ENCODE data around the gene ATIC. TPM values are rescaled to one million over a fixed set of nuclear protein-coding genes. Genes with fewer than 3 reads are reported as not detected.

The ATIC gene
- total and polyA plus RNA-seq, 5 donors: 43.8 to 63.6 (median 46.2) TPM

DNA sequence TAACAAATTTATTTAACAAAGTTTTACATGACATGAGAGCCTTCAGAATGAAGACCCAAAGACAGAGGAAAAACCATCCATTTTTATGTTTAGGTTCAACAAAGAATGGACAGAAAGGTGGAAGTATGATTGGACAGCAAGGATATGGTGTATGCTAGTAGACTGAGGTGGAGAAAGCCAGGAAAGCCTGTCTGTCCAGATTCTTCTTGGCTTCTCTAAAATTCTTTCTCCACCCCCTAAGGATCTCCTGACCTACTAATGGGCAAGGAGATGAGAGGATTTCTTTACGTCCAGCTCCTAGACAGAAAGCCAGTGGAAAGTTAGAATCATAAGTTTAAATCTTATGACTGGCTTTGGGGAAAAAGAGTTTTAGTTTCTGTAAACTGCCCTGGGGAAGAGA, 3.0 kb downstream of the ATIC start:
- WGBS: 62% methylated on average over 1 of the region's 1 CpG
- H3K27me3 ChIP-seq (ENCODE audit: control insufficient read depth, insufficient read depth): no peaks in the 10 kb centered on the region
- no peak overlapping the region for H3K27ac ChIP-seq (ENCODE audit: low read length)
- no peak for DNase-seq
- H3K9me3 ChIP-seq (ENCODE audit: control insufficient read depth, low read length): no peaks in the 10 kb centered on the region
- no peak overlapping the region for H3K4me3 ChIP-seq (ENCODE audit: low read length)
- no peak for ATAC-seq
- peaks cover 4% of the 10 kb centered on the region for H3K4me1 ChIP-seq (ENCODE audit: control insufficient read depth, insufficient read depth, low read length)
- intact Hi-C loops (cut with DNase I): no loop called here

DNA sequence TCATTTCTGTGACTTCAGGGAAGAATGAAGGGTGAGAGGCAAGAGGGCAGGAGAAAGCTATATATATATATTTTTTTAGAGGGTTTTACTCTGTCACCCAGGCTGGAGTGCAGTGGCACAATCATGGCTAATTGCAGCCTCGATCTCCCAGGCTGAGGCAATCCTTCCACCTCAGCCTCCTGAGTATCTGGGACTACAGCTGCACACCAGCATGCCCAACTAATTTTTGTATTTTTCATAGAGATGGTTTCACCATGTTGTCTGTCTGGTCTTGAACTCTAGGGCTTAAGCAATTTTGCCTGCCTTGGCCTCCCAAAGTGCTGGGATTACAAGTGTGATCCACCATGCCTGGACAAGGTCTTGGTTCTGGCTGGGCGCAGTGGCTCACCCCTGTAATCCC, 3.4 kb downstream of the ATIC start:
- intact Hi-C loops (cut with DNase I): no loop called here
- no peak for ATAC-seq
- WGBS: 98% methylated on average over 2 of the region's 2 CpGs
- Histone ChIP-seq H3K27me3 (ENCODE audit: control insufficient read depth, insufficient read depth) (no peaks in the 10 kb centered on the region), H3K4me3 (ENCODE audit: low read length) (no peak overlapping the region), H3K9me3 (ENCODE audit: control insufficient read depth, low read length) (no peaks in the 10 kb centered on the region), H3K27ac (ENCODE audit: low read length) (no peak overlapping the region), H3K4me1 (ENCODE audit: control insufficient read depth, insufficient read depth, low read length) (peaks cover 4% of the 10 kb centered on the region)
- DNase-seq: no peak

DNA sequence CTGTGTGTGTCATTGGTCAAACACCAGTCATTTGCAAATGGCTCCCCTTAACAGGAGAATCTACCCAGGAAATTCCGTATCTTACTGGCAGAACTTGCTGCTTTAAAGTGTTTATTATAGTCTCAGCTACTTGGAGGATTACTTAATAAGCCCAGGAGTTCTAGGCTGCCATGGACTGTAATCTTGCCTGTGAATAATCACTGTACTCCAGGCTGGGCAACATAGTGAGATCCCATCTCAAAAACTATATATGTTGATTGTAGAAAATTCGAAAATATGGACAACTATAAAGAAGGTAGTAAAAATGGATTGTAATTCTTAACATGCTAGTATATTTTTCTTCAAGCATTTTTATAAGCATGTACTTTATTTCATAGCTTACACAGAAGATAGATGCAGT, 4.5 kb downstream of the ATIC start:
- Histone ChIP-seq H3K9me3 (ENCODE audit: control insufficient read depth, low read length) (no peaks in the 10 kb centered on the region), H3K27ac (ENCODE audit: low read length) (no peak overlapping the region), H3K27me3 (ENCODE audit: control insufficient read depth, insufficient read depth) (no peaks in the 10 kb centered on the region), H3K4me3 (ENCODE audit: low read length) (no peak overlapping the region), H3K4me1 (ENCODE audit: control insufficient read depth, insufficient read depth, low read length) (no peaks in the 10 kb centered on the region)
- ATAC-seq: no peak
- WGBS: 85% methylated on average over 2 of the region's 2 CpGs
- intact Hi-C loops (cut with DNase I): no loop called here
- DNase-seq: no peak

DNA sequence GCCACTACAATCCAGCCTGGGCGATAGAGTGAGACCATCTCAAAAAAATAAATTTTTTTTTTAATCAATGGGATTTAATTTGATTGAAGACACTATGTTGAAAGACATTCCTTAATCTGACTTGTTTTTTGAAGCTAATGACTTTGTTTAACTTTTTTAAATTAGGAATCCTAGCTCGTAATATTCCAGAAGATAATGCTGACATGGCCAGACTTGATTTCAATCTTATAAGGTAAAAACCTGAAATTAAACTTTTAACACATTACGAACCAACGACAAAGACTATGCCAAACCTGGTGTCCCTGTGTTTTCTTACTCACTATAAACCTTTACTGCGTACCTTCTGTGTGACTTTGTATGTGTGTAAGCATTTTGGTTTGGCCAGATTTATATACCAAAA, 7.6 kb downstream of the ATIC start:
- no peak for ATAC-seq
- no peak overlapping the region for H3K4me3 ChIP-seq (ENCODE audit: low read length)
- H3K4me1 ChIP-seq (ENCODE audit: control insufficient read depth, insufficient read depth, low read length): no peaks in the 10 kb centered on the region
- intact Hi-C loops (cut with DNase I): no loop called here
- no peaks in the 10 kb centered on the region for H3K27me3 ChIP-seq (ENCODE audit: control insufficient read depth, insufficient read depth)
- no peak overlapping the region for H3K27ac ChIP-seq (ENCODE audit: low read length)
- 96% methylated on average over 5 of the region's 5 CpGs for WGBS
- no peak for DNase-seq
- no peaks in the 10 kb centered on the region for H3K9me3 ChIP-seq (ENCODE audit: control insufficient read depth, low read length)

DNA sequence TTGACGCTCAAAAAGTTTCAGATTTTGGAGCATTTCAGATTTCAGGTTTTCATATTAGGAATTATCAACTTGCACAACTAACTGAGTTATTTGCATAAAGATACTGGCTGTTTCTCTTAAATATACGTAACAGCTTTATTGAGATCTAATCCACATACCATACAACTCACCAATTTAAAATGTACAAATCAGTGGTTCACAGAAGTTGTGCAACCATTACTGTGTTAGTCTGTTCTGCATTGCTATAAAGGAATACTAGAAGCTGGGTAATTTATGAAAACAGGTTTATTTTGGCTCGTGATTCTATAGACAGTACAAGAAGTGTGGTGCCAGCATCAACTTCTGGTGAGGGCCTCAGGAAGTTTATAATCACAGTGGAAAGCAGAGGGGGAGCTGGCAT, 8.2 kb downstream of the ATIC start:
- H3K4me1 ChIP-seq (ENCODE audit: control insufficient read depth, insufficient read depth, low read length): no peaks in the 10 kb centered on the region
- ATAC-seq: no peak
- intact Hi-C loops (cut with DNase I): no loop called here
- no peaks in the 10 kb centered on the region for H3K27me3 ChIP-seq (ENCODE audit: control insufficient read depth, insufficient read depth)
- WGBS: 89% methylated on average over 3 of the region's 3 CpGs
- no peak overlapping the region for H3K4me3 ChIP-seq (ENCODE audit: low read length)
- H3K27ac ChIP-seq (ENCODE audit: low read length): no peak overlapping the region
- no peak for DNase-seq
- no peaks in the 10 kb centered on the region for H3K9me3 ChIP-seq (ENCODE audit: control insufficient read depth, low read length)

DNA sequence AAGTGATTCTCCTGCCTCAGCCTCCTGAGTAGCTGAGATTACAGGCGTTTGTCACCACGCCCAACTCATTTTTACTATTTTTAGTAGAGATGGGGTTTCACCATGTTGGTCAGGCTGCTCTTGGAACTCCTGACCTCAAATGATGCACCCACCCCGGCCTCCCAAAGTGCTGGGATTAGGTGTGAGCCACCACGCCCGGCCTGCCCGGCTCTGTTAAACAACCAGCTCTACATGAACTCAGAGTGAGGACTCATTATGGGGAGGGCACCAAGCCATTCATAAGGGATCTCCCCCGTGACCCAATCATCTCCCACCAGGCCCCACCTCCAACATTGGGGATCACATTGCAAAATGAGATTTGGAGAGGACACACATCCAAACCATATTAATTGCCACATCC, 8.8 kb downstream of the ATIC start:
- ATAC-seq: no peak
- H3K4me3 ChIP-seq (ENCODE audit: low read length): no peak overlapping the region
- H3K27me3 ChIP-seq (ENCODE audit: control insufficient read depth, insufficient read depth): no peaks in the 10 kb centered on the region
- no peak overlapping the region for H3K27ac ChIP-seq (ENCODE audit: low read length)
- DNase-seq: no peak
- intact Hi-C loops (cut with DNase I): no loop called here
- H3K9me3 ChIP-seq (ENCODE audit: control insufficient read depth, low read length): no peaks in the 10 kb centered on the region
- WGBS: 88% methylated on average over 7 of the region's 7 CpGs
- H3K4me1 ChIP-seq (ENCODE audit: control insufficient read depth, insufficient read depth, low read length): no peaks in the 10 kb centered on the region

DNA sequence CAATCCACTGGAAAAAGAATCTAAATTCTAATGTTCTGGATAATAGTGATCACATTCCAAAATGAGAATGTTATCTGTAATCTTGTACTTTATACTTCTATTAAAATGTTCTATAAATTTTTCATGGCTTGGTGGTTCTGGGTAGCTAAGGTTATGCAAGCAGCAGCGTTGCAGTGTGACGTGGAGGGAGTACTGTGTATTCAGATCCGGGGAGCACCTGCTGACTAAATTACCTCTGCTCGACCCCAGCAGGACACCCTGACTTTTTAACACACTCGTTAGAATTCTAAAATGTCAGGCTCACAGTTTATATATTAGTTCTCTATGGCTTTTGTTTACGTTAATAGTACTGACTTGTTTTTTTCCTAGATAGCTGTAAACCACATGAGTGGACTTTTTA, 13.0 kb downstream of the ATIC start:
- no peak for ATAC-seq
- no peaks in the 10 kb centered on the region for H3K27me3 ChIP-seq (ENCODE audit: control insufficient read depth, insufficient read depth)

DNA sequence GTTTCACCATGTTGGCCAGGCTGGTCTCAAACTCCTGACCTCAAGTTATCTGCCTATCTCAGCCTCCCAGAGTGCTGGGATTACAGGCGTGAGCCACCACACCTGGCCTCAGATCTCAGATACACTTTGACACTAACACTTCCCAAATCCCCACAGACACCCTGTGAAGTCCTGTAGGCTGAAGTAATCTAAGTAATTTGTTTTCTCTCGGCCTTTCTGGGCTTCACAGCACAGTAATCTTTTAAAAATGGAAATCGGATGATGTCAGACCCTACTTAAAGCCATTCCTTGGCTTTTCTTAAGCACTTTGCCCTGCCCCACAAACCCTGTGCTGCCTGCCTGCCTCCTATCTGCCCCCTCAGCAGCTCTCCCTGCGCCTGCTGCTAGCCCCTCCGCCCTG, 16.2 kb downstream of the ATIC start:
- no peak overlapping the region for H3K4me3 ChIP-seq (ENCODE audit: low read length)
- H3K27ac ChIP-seq (ENCODE audit: low read length): no peak overlapping the region
- no peaks in the 10 kb centered on the region for H3K4me1 ChIP-seq (ENCODE audit: control insufficient read depth, insufficient read depth, low read length)
- ATAC-seq (no peak), DNase-seq (no peak)
- no peaks in the 10 kb centered on the region for H3K9me3 ChIP-seq (ENCODE audit: control insufficient read depth, low read length)
- H3K27me3 ChIP-seq (ENCODE audit: control insufficient read depth, insufficient read depth): no peaks in the 10 kb centered on the region
- intact Hi-C loops (cut with DNase I): no loop called here
- WGBS: 89% methylated on average over 5 of the region's 5 CpGs

More for the DNA sequence above, 13.0 kb downstream of the ATIC start:
- Histone ChIP-seq H3K4me3 (ENCODE audit: low read length) (no peak overlapping the region), H3K4me1 (ENCODE audit: control insufficient read depth, insufficient read depth, low read length) (no peaks in the 10 kb centered on the region), H3K27ac (ENCODE audit: low read length) (no peak overlapping the region), H3K9me3 (ENCODE audit: control insufficient read depth, low read length) (no peaks in the 10 kb centered on the region)
- no peak for DNase-seq
- WGBS: 87% methylated on average over 6 of the region's 6 CpGs
- intact Hi-C loops (cut with DNase I): no loop called here

DNA sequence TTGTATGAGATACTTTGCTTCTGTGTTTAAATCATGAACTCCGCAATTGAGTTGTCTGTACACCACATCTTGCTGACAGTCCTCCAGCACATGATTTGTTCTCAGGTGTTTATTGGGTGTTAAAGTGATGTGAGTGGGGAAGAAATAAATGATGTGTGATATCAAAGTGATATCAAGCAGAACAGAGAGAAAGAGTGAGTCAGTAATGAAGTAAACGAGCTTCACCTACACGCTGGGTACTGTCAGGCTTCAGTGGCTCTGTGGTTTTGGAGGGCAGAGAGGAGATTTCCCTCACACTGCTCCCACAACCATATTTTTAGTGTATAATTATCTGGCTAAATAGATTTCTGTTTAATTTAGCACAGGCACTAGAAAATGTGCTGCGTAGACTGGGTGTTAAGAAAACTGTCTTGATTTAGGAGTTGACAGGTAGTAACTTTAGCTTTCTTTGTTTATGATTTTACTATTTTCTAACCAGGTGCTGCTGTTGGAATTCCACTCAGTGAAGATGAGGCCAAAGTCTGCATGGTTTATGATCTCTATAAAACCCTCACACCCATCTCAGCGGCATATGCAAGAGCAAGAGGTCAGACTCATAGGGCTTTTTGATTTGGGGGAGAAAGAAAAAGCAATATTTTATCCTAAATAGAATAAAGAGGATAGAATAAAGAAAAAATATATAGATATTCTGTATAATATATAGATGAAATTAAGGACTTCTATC, 21.2 kb downstream of the ATIC start:
- 91% methylated on average over 5 of the region's 5 CpGs for WGBS
- H3K27me3 ChIP-seq (ENCODE audit: control insufficient read depth, insufficient read depth): no peaks in the 10 kb centered on the region
- no peak for ATAC-seq
- no peak overlapping the region for H3K4me3 ChIP-seq (ENCODE audit: low read length)
- H3K9me3 ChIP-seq (ENCODE audit: control insufficient read depth, low read length): no peaks in the 10 kb centered on the region
- H3K4me1 ChIP-seq (ENCODE audit: control insufficient read depth, insufficient read depth, low read length): no peaks in the 10 kb centered on the region
- H3K27ac ChIP-seq (ENCODE audit: low read length): no peak overlapping the region
- intact Hi-C loops (cut with DNase I): no loop called here
- DNase-seq: no peak

DNA sequence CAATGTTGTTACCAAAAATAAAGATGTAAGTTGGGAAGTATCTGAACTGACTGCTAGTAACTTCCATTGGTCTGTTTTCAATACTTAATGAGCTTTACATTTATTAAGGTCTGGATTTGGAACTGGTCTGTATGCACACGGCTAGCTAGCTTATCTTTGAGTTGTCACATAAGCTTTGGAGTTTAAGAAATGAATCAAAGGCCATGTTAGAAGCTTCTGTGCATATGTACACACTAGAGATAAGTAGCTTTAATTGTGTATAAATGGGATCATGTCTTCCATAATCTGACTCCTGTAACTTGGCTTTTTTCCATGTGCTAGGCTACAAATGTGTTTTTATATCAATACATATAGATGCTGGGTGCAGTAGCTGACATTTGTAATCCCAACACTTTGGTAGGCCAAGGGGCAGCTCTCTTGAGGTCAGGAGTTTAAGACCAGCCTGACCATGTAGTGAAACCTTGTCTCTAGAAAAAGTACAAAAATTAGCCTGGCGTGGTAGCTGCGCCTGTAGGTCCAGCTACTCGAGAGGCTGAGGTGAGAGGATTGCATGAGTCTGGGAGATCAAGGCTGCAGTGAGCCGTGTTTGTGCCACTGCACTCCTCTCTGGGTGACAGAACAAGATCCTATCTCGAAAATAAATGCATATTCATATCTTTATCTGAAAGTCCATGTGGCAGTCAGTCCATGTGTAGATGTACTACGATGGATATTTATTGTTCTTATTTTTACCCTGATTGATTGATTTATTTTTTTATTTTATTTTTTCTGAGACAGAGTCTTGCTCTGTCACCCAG, 27.2 kb downstream of the ATIC start:
- Histone ChIP-seq H3K9me3 (ENCODE audit: control insufficient read depth, low read length) (no peaks in the 10 kb centered on the region), H3K27me3 (ENCODE audit: control insufficient read depth, insufficient read depth) (no peaks in the 10 kb centered on the region), H3K4me3 (ENCODE audit: low read length) (no peak overlapping the region), H3K4me1 (ENCODE audit: control insufficient read depth, insufficient read depth, low read length) (no peaks in the 10 kb centered on the region), H3K27ac (ENCODE audit: low read length) (no peak overlapping the region)
- 92% methylated on average over 7 of the region's 7 CpGs for WGBS
- ATAC-seq (no peak), DNase-seq (no peak)
- intact Hi-C loops (cut with DNase I): no loop called here

DNA sequence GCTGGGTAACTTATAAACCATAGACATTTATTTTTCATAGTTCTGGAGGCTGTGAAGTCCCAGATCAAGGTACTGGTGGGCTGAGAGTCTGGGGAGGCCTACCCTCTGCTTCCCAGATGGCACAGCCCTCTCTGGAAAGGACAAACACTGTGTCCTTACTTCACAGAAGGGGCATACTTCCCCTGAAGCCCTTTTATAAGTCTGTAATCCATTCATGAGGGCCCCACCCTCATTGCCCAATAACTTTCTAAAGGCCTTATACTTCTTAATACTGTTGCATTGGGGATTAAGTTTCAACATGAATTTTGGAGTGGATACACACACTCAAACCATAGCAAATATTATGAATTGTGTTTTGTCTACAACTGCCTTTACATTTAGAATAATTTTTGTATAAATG, 36.0 kb downstream of the ATIC start:
- intact Hi-C loops (cut with DNase I): no loop called here
- DNase-seq: no peak
- ATAC-seq: no peak
- H3K27ac ChIP-seq (ENCODE audit: low read length): no peak overlapping the region
- H3K4me3 ChIP-seq (ENCODE audit: low read length): no peak overlapping the region
- no peaks in the 10 kb centered on the region for H3K9me3 ChIP-seq (ENCODE audit: control insufficient read depth, low read length)
- no peaks in the 10 kb centered on the region for H3K27me3 ChIP-seq (ENCODE audit: control insufficient read depth, insufficient read depth)
- H3K4me1 ChIP-seq (ENCODE audit: control insufficient read depth, insufficient read depth, low read length): no peaks in the 10 kb centered on the region
